ENCODE measurements around the gene JUP.

GRCh38 chr17:41812381-41813151 lies 26.1 kb upstream of the JUP start, which contains the start of gene FKBP10:
- TF ChIP-seq, protein P1, sequence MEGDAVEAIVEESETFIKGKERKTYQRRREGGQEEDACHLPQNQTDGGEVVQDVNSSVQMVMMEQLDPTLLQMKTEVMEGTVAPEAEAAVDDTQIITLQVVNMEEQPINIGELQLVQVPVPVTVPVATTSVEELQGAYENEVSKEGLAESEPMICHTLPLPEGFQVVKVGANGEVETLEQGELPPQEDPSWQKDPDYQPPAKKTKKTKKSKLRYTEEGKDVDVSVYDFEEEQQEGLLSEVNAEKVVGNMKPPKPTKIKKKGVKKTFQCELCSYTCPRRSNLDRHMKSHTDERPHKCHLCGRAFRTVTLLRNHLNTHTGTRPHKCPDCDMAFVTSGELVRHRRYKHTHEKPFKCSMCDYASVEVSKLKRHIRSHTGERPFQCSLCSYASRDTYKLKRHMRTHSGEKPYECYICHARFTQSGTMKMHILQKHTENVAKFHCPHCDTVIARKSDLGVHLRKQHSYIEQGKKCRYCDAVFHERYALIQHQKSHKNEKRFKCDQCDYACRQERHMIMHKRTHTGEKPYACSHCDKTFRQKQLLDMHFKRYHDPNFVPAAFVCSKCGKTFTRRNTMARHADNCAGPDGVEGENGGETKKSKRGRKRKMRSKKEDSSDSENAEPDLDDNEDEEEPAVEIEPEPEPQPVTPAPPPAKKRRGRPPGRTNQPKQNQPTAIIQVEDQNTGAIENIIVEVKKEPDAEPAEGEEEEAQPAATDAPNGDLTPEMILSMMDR (IDR thresholded peaks at IDR 0.05), result no peak
- no peak for TF ChIP-seq POLR2A (IDR thresholded peaks at IDR 0.05)

Data from body of pancreas (tissue), 4 donors.